HEK293T (cell line): ENCODE measurements around the gene SNRPA1.

Experiments used
- CTBP1 ChIP-seq: fragments of 450-650 bp; IDR thresholded peaks from 2 replicates; pipeline ENCODE4 v1.6.1; 2016; ENCODE audit warnings: borderline replicate concordance
- FOXA1 ChIP-seq: fragments of 450-650 bp; IDR thresholded peaks from 2 replicates; pipeline ENCODE4 v1.6.1; 2016; ENCODE audit warnings: mild to moderate bottlenecking
- FOXM1 ChIP-seq: fragments of 450-650 bp; IDR thresholded peaks from 2 replicates; pipeline ENCODE4 v1.6.1; 2017; ENCODE audit warnings: mild to moderate bottlenecking, borderline replicate concordance
- HDGF ChIP-seq: fragments of 450-650 bp; IDR thresholded peaks from 2 replicates; pipeline ENCODE4 v1.6.1; 2017; ENCODE audit warnings: antibody characterized with exemption, borderline replicate concordance
- LEF1 ChIP-seq: fragments of 450-650 bp; IDR thresholded peaks from 2 replicates; pipeline ENCODE4 v1.6.1; 2017; ENCODE audit warnings: mild to moderate bottlenecking, borderline replicate concordance
- NFRKB ChIP-seq: fragments of 450-650 bp; IDR thresholded peaks from 2 replicates; pipeline ENCODE4 v1.6.1; 2016; ENCODE audit warnings: mild to moderate bottlenecking, moderate library complexity
- PKNOX1 ChIP-seq: fragments of 450-650 bp; IDR thresholded peaks from 2 replicates; pipeline ENCODE4 v1.6.1; 2016
- SP1 ChIP-seq: fragments of 450-650 bp; IDR thresholded peaks from 2 replicates; pipeline ENCODE4 v1.6.1; 2017
- TARDBP ChIP-seq: fragments of 450-650 bp; IDR thresholded peaks from 2 replicates; pipeline ENCODE4 v1.6.1; 2016

DNA sequence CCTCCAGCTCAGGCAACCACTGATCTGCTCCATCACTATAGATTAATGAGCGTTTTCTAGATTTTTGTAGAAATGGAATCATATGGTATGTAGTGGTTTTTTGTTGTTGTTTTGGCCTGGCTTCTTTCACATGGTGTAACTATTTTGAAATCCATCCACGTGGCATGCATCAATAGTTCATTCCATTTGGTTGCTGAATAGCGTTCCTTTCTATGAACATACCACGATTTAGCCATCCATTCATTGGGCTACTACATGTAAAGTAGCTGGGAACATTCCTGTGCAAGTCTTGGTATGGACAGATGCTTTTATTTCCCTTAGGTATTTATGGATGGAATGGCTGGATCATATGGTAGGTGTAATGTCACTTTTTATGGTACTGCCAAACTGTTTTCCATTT is 32.5 kb downstream of the SNRPA1 start:
- TF ChIP-seq SP1 (no peak), NFRKB (no peak), FOXM1 (no peak), FOXA1 (no peak), TARDBP (no peak), LEF1 (no peak), HDGF (no peak), CTBP1 (no peak), PKNOX1 (no peak)
